ENCODE data around the gene PGBD5.

DNA sequence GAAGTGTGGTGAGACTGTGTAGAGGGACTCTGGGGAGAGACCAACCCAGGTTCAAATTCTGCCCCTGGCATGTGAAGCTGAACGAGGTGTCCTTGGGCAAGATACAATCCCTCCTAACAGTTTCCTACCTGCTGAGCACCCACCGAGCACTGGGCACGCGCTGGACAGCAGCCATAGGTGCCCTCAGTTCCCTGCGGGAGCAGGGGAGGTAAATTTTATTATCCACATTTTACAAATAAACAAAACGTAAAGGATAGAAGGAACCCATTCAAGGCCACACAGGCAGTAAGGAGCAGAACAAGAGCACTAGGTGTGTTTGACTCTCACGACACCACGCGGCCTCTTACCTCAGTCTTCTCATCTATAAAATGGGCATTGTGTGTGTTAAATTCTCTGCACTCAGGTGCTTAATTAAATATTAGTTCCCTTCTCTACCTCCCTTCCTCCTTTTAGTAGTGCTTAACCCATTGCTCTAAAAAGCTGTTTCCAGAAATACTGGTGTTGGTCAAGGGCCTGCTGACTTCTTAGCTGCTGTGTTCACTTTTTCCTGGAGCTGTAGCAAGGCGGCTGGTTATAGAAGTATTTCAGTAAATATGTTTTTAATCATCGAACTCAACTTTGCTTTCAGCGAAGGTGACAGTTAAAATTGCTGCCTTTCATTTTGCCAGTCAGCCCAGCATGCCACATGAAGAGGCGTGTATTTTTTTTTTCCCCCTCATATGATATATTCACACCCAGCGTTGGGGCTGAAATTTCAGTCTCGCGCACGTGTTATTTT lies 41.6 kb downstream of the PGBD5 start:
- TF ChIP-seq, protein P1, sequence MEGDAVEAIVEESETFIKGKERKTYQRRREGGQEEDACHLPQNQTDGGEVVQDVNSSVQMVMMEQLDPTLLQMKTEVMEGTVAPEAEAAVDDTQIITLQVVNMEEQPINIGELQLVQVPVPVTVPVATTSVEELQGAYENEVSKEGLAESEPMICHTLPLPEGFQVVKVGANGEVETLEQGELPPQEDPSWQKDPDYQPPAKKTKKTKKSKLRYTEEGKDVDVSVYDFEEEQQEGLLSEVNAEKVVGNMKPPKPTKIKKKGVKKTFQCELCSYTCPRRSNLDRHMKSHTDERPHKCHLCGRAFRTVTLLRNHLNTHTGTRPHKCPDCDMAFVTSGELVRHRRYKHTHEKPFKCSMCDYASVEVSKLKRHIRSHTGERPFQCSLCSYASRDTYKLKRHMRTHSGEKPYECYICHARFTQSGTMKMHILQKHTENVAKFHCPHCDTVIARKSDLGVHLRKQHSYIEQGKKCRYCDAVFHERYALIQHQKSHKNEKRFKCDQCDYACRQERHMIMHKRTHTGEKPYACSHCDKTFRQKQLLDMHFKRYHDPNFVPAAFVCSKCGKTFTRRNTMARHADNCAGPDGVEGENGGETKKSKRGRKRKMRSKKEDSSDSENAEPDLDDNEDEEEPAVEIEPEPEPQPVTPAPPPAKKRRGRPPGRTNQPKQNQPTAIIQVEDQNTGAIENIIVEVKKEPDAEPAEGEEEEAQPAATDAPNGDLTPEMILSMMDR (IDR thresholded peaks at IDR 0.05) = no peak
- TF ChIP-seq POLR2A (IDR thresholded peaks at IDR 0.05) = no peak
